ENCODE measurements around the gene SYNCRIP.
"Not testable (repeated sequence)": the region's sequence is repeated elsewhere in the genome, so short reads cannot be mapped to it uniquely, and the experiment has no call there.

The SYNCRIP gene

DNA sequence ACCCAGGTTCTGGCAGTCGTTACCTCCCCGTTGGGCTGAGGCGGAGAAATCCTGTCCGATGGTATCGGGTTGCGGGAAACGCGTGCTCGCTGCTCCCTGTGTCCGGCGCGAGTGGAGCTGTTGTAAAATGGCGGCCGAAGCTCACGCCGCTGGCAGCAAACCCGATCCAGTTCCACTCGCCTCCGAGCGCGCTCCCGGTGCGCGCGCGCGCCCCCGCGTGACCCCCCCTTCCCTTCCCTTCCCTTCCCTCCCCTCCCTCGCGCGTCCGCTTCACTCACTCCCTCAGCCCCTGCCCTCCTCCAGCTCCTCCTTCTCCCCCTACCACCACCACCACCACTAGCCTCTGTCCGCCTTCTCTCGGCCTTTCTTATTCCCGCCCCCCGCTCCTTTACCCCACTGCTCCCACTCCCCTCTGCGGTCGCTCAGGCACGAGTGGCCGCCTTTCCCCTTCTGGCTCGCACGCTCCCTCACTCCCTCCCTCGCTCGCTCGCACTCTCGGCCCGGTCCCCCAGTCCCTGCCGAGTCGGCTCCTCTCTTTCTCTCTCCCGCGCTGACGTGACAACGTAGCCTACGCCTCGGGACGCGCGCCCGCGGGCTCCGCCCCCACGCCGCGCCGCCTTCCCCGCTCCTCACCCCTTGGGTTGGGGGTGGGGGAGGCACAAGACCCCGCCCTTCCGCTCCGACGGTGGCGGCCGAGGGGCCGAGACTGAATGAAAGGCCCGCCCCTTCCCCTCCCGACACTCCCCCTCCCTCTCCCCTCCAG, at the start of gene SYNCRIP:
TSS of gene SYNCRIP (minus strand) at position 113 of the 763 bp plus-strand sequence. CDS start 1,447 bp downstream, outside the sequence.
- peak; percentile 96 to 98 for DNase-seq (ENCODE audit: extremely low read depth in 1 of 2, low read depth in 1 of 2)

DNA sequence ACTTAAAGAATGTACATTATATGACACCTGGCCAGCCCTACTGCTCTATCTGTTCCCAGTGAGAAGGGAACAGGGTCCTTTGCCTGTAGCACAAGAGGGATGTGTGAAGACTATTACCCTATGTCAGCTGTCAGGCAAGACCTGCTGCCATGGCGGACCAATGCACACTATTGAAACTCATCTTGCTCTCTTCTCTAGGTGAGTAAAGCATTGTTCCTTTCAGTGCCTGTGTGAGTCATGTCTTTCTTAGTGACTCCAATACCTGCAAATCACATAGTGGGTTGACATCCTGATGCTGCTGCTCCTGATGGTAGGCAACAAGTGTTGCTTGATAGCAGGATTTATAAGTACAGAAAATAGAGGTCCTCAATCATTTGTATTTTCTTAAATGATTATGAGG, 48.8 kb upstream of the SYNCRIP start:
- DNase-seq (ENCODE audit: extremely low read depth in 1 of 2, low read depth in 1 of 2): no peak

DNA sequence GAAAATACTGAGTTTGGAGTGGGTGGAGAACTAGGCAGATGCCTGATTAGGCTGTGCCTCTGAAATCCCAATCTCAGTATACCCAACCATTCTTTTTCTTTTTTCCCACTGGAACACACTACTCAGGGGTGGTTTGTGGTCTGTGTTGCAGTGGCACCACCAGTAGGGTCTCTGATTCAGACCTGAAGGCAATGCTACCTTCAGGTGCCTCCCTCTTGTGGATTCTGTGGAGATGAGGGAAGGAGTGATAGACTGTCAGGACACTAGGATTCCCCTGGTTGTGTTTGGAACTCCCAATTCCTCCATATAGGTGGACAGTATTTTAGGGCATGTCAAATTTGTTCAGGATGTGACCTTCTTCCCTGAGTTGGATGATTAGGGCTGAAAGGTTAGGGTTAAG, 47.4 kb upstream of the SYNCRIP start:
- no peak for DNase-seq (ENCODE audit: extremely low read depth in 1 of 2, low read depth in 1 of 2)

DNA sequence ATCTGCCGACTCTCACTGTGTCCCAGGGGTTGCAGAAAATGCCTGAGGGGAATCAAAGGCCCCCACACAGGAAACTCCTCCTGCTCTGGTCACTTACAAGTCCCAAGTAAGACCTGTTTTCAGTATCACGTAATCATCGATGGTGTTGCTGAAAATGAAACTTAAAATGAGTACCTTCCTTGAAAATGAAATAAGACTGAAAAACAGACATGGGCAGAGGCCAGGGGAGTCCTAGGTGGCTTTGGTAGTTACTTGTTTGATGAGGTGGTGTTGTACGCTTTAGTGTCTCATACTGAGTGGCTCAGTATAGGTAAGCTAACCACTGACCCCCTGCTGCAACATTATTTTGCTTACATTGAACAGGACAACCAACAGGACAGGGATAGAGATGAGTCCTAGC, 43.0 kb upstream of the SYNCRIP start:
- no peak for DNase-seq (ENCODE audit: extremely low read depth in 1 of 2, low read depth in 1 of 2)

DNA sequence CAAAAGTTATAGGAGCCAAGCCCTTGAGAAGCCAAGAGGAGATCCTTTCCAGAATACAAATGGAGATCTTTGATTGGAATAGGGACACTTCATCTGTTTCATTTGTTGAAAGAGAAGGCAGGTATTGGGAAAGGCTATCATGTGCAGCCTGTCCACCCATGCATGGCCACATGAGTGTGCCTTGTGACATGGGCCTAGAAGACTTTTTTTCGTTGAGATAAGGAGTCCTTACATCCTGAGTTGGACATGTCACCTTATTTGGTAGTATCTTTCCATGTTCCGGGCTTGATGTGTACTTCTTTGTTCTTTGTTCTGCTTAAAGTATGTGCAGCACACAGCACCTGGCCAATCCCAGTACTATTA, 42.1 kb upstream of the SYNCRIP start:
- DNase-seq (ENCODE audit: extremely low read depth in 1 of 2, low read depth in 1 of 2): no peak

DNA sequence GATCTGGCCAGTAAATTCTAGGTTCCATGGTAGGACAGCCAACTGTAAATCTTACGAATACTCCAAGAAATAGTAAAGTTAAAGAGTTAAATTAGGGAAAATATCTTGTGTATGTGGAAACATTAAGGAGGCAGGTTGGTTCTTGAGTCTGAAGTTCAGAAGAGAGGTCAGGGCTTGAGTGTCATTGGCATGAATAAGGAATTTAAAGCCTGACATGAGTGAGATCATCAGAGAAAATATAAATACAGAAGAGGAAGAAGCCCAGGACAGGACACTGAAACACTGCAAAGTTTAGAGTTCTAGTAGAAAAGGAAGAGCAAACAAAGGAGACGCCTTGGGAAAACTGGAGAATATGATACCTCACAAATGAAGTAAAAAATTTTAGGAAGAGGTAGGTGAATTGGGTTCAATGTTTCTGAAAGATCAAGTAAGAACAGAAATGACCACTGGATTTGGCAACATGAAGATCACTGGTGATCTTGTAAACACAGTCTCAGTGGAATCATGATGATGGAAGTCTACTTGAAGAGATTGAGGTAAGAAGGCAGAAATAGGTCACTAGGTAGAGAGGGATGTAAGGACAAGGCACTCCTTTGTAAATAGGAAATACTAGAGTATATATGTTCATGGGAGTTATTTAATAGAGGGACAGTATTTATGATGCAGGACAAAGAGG, 41.6 kb upstream of the SYNCRIP start:
- no peak for DNase-seq (ENCODE audit: extremely low read depth in 1 of 2, low read depth in 1 of 2)

DNA sequence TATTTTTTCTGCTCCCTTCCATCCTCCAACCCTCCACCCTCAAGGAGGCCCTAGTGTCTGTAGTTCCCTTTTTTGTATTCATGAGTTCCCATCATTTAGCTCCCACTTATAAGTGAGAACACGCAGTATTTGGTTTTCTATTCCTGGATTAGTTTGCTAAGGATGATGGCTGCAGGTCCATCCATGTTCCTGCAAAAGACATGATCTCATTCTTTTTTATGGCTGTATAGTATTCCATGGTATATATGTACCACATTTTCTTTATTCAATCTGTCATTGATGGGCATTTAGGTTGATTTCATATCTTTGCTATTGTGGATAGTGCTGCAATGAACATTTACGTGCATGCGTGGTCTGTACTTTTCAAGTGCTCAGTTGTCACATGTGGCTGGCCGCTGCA, 39.2 kb upstream of the SYNCRIP start:
- not testable (repeated sequence) for DNase-seq (ENCODE audit: extremely low read depth in 1 of 2, low read depth in 1 of 2)

DNA sequence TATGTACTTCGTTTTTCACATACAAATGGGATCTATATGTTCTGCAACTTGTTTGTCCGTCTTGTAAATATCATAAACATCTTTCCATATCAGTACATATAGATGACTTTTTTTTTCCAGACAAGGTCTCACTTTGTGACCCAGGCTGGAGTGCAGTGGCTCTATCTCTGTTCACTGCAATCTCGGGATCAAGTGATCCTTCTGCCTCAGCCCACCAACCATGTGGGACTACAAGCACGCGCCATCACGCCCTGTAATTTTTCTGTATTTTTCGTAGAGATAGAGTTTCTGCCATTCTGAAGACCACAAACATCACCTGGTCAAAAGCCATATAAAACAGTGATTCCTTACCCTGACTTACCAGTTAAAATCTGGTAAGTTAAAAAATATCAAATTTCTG, 37.7 kb upstream of the SYNCRIP start:
- DNase-seq (ENCODE audit: extremely low read depth in 1 of 2, low read depth in 1 of 2): no peak

DNA sequence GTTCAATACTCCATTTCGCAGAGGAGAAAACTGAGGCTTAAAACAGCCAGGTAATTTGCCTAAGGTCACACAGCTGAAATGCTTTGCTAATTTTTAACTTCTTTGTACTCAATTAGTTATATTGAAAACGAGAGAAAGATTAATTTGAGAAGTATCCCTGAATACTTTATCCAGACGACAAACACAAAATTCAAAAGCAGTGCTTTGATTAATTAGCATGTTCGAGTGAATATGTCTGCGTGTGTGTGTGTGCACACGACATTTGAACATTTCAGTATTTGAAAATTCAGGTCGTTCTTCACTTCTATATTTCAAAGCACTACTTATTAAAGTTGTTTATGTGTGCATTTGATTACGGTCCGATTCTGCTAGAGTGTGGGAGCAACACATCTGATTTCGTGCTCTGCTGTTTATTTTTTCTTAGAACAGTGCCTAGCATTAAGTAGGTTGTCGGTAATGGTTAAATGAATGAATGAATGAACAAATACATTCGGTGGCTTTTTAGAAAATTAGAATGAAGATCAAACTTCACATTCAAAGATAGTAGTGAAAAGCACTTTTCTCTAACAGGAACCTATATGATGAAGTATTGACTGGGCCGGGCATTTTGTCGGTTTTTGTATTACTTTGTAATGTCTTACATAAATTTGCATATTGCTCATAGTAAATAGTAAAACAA, 36.9 kb upstream of the SYNCRIP start:
- DNase-seq (ENCODE audit: extremely low read depth in 1 of 2, low read depth in 1 of 2): no peak

DNA sequence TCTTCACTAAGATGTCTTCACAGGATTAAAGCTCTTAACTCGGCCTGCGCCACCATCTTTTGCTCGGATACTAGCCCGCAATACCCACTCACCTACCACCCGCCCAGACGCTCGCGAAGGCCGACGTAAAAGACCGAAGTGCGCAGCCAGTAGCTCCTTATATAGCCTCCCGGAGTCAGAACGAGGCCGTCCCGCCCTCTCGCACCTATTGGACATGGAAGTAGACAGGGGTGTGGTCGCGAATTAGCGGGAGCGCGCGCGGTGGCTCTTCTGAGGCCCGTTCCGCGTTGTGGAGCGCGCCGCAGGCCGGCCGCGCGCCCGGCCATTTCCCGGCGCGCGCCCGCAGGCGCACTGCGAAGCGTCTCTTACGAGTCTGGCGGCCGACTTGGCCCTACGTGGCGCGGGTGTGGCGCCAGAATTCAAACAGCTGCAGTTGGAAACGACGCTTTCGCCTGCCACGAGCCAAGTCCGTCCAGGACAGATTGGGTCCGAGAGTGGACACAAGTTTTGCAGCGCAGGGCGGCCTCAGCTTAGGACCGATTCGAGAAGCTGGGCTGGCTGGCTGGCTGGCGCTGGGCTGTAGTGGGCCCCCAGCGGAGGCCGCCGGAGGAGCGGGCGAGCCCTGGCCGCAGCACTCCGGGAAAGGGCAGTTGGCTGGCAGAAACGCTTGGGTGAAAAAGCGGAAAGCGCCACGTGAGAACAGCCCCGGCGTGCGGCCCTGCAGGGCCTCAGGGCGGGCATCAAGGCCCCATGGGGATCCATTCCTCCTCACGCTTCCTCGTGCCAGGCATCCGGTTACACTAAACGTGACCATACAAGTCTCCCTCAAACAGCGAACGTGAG, 36.1 kb upstream of the SYNCRIP start:
- DNase-seq (ENCODE audit: extremely low read depth in 1 of 2, low read depth in 1 of 2): peak; percentile 94

DNA sequence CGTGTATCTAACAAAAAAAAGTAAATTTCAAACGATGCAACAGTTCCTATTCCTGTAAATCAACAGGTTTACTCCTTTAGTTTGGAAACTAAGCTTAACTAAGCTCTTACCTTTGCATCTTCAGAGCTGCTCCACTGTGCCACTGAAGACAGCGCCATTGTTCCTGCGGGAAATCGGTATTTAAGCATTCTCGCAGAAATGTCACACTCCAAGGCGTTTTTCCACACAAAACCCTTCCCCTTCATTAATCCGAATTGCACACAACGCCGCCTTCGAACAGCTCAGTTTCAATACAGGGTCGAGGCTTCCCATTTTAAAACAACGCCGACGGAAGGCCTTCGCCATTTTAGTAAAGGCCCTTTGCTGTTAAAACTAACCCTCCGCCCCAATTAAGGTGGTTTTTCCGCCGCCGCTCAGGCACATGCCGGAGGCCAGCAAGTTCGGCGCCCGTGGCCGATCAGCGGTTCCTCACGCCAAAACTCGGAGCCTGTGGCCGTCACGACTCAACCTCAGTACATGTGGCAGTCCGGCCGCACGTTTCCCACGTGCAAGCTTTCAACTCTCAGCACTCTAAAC, 35.4 kb upstream of the SYNCRIP start:
- DNase-seq (ENCODE audit: extremely low read depth in 1 of 2, low read depth in 1 of 2): peak in 1 of 2 donors; percentile 27

DNA sequence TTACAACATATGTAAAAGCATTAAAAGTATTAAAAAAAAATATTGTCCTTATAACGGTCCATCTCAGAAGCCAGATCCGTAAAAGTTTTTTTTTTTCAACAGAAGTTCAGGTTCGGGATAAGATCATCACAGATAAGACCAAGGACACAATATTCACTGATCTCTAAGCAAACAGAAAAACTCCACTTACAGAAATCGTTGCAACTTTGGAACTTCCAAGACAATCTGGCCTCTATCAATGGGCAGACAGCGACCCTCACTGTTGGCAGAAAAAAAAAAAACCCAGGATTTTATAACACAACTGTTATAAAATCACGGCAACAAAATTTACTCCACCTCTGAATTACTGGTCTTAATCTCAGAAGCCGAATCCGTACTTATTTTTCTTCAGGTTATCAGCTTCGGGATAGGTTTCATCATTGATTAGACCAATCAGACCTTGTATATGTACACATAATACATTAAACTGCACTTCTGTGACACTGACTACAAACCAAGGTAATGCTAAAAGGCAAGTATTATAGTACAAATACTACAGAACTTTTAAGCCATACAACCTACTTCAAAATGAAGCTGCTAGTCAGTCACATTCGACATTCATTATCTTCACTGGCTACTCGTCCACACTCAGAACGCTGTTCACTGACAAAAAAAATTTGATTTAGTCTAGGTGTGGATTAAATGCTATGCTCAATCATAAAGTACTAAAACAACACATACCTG, 34.7 kb upstream of the SYNCRIP start:
- no peak for DNase-seq (ENCODE audit: extremely low read depth in 1 of 2, low read depth in 1 of 2)

DNA sequence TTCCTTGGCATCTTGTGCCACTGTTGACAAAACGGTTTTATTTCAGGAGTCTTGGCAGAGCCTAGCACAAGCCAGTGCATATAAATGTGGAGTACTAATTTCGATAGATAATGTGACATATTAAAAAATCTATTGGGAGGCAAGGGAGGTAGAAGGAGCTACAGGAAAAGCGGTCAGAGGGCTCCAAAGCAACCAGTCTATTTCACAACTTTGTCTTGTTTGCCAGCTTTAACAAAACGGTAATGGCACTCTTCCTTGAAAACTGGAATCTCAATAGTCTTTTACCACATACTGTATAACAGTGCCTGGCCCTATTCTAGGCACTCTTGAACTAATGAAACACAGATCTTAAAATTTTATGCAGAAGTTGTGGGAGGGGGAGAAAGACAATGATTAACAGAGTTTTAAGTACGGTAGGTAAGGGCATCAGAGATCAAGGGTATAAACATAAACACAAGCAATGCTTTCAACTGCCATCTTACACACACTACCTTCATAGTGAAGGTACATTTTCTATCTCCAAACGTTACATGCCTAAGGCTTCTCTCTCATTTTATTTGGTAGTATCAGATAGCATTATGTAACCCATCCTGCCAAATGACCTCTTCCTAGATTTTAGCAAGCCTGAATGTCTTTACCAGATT, 33.5 kb upstream of the SYNCRIP start:
- no peak for DNase-seq (ENCODE audit: extremely low read depth in 1 of 2, low read depth in 1 of 2)

DNA sequence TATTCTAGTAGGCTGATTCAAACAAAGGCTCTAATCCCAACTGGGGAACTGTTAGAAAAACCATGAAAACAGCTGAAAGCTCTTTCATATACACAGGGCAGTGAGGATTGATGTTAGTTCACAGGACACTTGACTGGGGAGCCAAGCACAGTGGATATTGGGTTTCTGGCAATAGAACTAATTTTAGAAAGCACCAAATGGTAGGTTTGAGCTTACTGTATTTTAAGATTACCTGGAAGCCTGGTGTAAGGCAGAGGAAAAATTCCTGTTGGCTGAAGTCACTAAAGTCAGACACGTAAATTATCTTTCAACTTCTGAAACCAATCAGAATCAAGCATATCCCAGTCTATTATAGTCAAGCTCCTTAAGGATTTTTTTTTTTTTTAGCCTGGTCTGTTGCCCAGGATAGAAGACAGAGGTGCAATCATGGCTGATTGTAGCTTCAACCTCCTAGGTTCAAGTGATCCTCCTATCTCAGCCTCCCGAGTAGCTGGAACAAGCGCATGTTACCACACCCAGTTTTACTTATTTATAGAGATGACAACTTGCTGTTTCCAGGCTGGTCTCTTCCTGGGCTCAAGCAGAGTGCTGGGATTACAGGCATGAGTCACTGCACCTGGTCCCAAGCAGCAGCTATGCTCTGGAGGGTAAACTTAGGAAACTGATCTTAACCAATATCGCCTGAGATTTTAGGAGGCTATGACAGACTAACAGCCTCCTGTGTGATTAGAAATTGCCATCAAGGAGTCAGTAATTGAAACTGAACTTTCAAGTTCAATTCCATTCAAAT, 32.5 kb upstream of the SYNCRIP start:
- DNase-seq (ENCODE audit: extremely low read depth in 1 of 2, low read depth in 1 of 2): no peak

DNA sequence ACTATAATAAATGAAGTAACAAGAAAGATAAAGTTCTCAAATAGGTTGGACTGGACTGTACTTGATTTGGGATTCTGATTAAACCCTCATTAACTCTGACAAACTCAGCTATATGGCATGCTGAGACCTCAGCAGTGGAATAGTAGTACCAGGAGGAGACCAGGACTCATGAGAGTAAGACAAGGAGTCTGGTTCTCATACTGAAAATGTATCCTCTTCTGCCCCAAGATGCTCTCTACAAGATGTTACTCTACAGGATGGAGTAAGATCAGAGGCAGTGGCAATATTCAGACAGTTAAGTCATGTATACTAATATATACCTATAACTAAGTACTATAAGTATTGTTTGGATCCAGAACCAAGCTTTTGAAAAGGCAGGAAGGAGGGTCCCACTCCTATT, 31.9 kb upstream of the SYNCRIP start:
- no peak for DNase-seq (ENCODE audit: extremely low read depth in 1 of 2, low read depth in 1 of 2)

DNA sequence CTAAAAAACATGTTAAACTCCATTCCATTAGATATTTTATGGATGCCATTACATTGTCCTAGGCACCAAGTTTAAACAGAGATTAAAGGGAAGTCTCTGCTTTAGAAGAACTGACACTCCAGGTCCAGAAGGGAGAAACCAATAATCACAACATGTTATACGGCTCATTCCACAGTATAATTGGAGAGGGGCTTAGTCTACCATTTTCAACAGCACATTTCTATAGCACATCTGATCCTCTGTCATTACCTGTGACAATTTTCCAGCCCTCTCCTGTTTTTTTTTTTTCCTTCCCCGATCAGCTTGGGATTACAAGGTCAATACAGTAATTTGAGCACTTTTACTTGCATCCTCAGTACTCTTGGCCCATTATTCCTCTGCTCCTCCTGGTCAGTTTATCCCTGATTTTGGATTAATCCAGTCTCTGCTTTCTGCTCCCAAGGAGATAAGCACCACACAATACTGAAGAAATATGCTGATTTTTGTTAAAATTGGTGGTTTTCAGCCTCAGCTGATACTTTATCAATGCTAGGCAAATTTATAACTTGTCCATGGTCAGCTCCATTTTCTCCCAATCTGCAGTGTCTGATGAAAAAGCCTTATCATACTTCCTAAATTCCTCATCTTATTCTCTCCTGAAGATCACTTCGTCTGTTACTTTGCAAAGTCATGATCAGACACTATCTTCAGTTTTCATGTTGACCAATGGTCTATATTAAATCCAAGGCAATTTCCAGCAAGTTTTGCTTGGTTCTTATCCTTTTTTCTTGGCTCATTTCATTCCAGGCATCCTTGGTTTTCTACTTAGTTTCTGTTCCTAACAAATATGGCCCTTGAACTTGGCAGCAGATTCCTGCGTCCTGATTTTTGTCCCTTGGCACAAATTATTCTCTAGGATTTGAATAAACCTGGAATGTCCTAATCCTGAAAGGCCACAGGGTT, 30.8 kb upstream of the SYNCRIP start:
- no peak for DNase-seq (ENCODE audit: extremely low read depth in 1 of 2, low read depth in 1 of 2)

DNA sequence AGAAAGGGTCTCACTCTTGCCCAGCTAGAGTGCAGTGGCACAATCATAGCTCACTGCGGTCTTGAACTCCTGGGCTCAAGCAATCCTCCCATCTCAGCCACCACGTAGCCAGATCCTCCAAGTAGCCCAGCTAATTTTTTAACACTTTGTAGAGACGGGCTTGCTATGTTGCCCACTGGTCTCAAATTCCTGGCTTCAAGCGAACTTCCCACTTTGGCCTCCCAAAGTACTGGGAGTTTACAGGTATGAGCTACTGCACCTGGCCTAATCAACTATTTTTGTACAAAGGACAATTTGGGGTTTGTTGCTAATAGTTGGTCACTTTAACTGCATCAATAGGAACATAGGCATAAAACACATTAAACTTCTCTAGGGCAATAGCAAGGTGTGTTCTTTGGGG, 29.9 kb upstream of the SYNCRIP start:
- no peak for DNase-seq (ENCODE audit: extremely low read depth in 1 of 2, low read depth in 1 of 2)

DNA sequence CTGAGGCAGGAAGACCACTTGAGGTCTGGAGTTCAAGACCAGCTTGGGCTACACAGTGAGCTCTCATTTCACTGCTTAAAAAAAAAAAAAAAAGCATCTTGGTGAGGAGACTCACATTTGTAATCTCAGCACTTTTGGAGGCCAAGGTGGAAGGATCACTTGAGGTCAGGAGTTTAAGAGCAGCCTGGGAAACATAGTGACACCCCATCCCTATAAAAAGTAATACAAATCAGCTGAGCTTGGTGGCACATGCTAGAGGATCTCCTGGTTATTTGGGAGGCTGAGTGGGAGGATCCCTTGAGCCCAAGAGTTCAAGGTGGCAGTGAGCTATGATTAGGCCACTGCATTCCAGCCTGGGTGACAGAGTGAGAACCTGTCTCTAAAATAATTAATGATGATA, 29.4 kb upstream of the SYNCRIP start:
- DNase-seq (ENCODE audit: extremely low read depth in 1 of 2, low read depth in 1 of 2): no peak
